ENCODE measurements around the gene ALG11. TPM values are rescaled to one million over a fixed set of nuclear protein-coding genes. Genes with fewer than 3 reads are reported as not detected.

The ALG11 gene
- total and polyA plus RNA-seq, 9 donors = 5.9 to 36.2 (median 26.9) TPM

DNA sequence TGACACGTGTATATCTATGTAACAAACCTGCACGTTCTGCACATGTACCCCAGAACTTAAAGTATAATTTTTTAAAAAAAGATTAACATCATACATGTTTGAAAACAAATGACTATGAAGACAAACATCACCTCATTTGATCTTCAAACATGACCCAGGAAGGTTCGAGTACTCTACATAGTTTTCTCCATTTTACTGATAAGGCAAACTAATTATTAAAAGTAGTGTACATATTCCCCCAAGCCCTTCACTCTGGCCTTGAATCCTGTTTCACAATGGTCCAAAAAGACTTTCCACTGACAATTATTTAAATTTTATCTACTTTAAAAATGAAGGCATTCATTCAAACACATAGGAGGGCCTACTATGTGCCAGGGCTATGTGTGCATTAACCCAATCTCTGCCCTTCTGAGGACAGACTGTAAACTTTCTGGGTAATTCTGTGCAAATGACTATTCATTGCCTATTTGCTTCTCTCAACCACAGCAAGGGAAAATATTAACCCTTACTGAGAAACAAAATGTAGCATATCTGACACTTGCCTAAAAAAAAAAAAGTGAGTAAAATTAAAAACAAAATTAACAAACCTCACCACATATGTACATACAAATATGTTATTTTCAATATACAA is 23.1 kb upstream of the ALG11 start:
- TF ChIP-seq, protein P1, sequence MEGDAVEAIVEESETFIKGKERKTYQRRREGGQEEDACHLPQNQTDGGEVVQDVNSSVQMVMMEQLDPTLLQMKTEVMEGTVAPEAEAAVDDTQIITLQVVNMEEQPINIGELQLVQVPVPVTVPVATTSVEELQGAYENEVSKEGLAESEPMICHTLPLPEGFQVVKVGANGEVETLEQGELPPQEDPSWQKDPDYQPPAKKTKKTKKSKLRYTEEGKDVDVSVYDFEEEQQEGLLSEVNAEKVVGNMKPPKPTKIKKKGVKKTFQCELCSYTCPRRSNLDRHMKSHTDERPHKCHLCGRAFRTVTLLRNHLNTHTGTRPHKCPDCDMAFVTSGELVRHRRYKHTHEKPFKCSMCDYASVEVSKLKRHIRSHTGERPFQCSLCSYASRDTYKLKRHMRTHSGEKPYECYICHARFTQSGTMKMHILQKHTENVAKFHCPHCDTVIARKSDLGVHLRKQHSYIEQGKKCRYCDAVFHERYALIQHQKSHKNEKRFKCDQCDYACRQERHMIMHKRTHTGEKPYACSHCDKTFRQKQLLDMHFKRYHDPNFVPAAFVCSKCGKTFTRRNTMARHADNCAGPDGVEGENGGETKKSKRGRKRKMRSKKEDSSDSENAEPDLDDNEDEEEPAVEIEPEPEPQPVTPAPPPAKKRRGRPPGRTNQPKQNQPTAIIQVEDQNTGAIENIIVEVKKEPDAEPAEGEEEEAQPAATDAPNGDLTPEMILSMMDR (IDR thresholded peaks at IDR 0.05) = no peak
- TF ChIP-seq EP300 (IDR thresholded peaks at IDR 0.05) (no peak), POLR2A (IDR thresholded peaks at IDR 0.05) (no peak)
- Histone ChIP-seq H3K9me3 (no peaks in the 10 kb centered on the region), H3K36me3 (no peaks in the 10 kb centered on the region), H3K4me1 (ENCODE audit: insufficient read depth) (no peaks in the 10 kb centered on the region), H3K27me3 (no peaks in the 10 kb centered on the region), H3K27ac (no peak overlapping the region), H3K4me3 (no peak overlapping the region)
- intact Hi-C loops (cut with DNase I) = no loop called here
- WGBS, 3 donors = 63 to 78% (median 76%) methylated on average over 3 of the region's 3 CpGs
- no peak for DNase-seq

DNA sequence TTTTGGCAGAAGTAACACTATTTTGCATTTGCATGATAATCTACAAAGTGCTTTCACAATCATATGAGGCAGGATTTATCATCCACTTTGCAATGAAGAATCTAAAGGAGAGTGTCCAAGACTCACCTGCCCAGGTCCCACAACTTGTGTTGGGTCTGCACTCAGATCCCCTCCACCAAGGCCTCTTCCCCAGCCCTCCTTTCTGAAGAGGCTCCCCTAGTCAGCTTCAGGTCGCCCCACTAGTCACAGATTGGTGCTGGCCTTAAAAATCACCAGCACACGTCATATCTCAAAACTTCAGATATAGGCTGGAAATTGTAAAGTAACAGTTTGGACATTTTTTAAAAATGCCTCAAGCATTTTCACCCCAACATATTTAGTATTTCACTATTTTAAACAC is 18.5 kb upstream of the ALG11 start:
- no peaks in the 10 kb centered on the region for H3K9me3 ChIP-seq
- no peak overlapping the region for H3K4me3 ChIP-seq
- intact Hi-C loops (cut with DNase I) = no loop called here
- no peaks in the 10 kb centered on the region for H3K36me3 ChIP-seq
- H3K27ac ChIP-seq = no peak overlapping the region
- 77 to 92% (median 91%) methylated on average over 2 of the region's 2 CpGs for WGBS, 3 donors
- peaks cover 8% of the 10 kb centered on the region for H3K4me1 ChIP-seq (ENCODE audit: insufficient read depth)
- no peak for DNase-seq
- H3K27me3 ChIP-seq = no peaks in the 10 kb centered on the region
- no peak for TF ChIP-seq EP300 (IDR thresholded peaks at IDR 0.05)
- TF ChIP-seq, protein P1 (IDR thresholded peaks at IDR 0.05) = no peak
- no peak for TF ChIP-seq POLR2A (IDR thresholded peaks at IDR 0.05)

DNA sequence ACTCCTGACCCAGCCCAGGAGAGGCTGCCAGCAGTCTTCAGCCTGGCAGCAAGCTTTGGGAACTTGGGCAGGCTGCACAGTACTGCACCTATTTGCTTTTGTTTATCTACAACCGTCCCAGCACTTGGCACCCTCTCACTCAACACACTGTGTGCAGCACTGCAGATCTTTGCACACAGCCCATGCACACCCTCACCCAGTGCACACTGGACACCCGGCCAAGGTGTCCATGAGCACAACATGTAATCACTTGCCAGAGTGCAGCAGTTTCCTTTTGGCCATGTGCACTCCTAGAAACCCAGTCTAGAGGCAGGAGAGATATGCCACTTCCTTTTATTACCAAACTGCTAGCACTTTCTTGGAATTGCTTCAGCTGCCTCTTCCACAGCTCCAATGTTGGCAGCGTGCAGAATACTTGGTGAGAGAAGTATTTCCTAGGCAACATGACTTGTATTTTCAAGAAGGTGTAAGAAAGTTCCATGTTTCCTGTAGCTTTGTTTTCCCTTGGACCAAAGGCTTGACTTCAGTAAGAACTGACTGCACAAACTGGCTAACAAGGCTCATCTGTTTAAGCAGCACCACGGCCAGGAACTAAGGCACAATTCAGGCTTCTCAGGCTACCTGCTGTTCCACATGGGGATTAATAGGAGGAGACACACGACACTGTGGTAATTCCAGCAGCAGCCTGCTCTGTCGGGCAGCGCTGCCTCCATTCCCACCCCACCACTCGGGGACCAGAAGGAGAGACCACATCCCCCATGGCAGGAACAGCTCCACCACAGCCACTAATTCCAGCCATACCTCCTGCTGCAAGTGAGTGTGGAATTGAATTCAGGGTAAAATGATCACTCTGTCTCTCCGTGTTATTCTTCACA is 16.3 kb upstream of the ALG11 start:
- DNase-seq = no peak
- Histone ChIP-seq H3K9me3 (no peaks in the 10 kb centered on the region), H3K27me3 (no peaks in the 10 kb centered on the region), H3K36me3 (no peaks in the 10 kb centered on the region), H3K4me1 (ENCODE audit: insufficient read depth) (peaks cover 8% of the 10 kb centered on the region), H3K27ac (no peak overlapping the region), H3K4me3 (no peak overlapping the region)
- WGBS, 3 donors = 39 to 44% (median 40%) methylated on average over 9 of the region's 9 CpGs
- intact Hi-C loops (cut with DNase I) = no loop called here
- TF ChIP-seq EP300 (IDR thresholded peaks at IDR 0.05) (no peak), POLR2A (IDR thresholded peaks at IDR 0.05) (no peak)
- TF ChIP-seq, protein P1 (IDR thresholded peaks at IDR 0.05) = no peak

DNA sequence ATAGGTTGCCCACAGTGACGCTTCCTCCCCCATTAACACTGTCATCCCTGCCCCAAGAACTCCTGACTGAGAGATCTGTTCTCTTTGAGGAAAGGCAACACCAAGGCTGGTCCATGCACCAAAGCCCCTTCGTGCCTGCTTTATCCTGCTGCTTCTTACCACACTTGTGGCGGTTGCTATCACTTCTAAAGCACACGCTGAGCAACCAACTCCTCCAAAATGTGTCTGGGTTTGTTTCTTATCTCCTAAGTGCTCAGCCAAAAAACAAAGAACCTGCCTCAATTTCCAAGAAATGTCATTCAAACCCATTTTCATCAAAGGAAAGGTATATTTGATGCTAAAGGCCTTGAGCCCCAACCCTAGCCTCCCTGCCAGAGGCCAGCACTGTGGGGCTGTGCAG is 15.6 kb upstream of the ALG11 start:
- no peaks in the 10 kb centered on the region for H3K9me3 ChIP-seq
- intact Hi-C loops (cut with DNase I) = no loop called here
- TF ChIP-seq EP300 (IDR thresholded peaks at IDR 0.05) (no peak), POLR2A (IDR thresholded peaks at IDR 0.05) (no peak)
- TF ChIP-seq, protein P1 (IDR thresholded peaks at IDR 0.05) = no peak
- H3K4me3 ChIP-seq = no peak overlapping the region
- 87 to 93% (median 91%) methylated on average over 4 of the region's 4 CpGs for WGBS, 3 donors
- no peak overlapping the region for H3K27ac ChIP-seq
- no peaks in the 10 kb centered on the region for H3K36me3 ChIP-seq
- no peak for DNase-seq
- no peaks in the 10 kb centered on the region for H3K27me3 ChIP-seq
- H3K4me1 ChIP-seq (ENCODE audit: insufficient read depth) = peaks cover 8% of the 10 kb centered on the region

Measured in ovary (tissue), 9 donors.